Rectal smooth muscle tissue (tissue), 1 donor: ENCODE data around the gene MAGEF1.

Experiments
- H3K27ac ChIP-seq: one replicate; pipeline ENCODE4 v1.7.0; 2013; ENCODE audit warnings: low read depth, low read length, inconsistent platforms
- H3K27me3 ChIP-seq: one replicate; pipeline ENCODE4 v1.7.0; 2013; ENCODE audit warnings: low read length; ENCODE audit not compliant: control insufficient read depth, insufficient read depth
- H3K36me3 ChIP-seq: one replicate; pipeline ENCODE4 v1.7.0; 2013; ENCODE audit warnings: low read length; ENCODE audit not compliant: control insufficient read depth, insufficient read depth
- H3K4me1 ChIP-seq: one replicate; pipeline ENCODE4 v1.7.0; 2013; ENCODE audit warnings: low read length; ENCODE audit not compliant: control insufficient read depth, insufficient read depth
- H3K4me3 ChIP-seq: one replicate; pipeline ENCODE4 v1.7.0; 2013; ENCODE audit warnings: low read length
- H3K9ac ChIP-seq: one replicate; pipeline ENCODE4 v1.7.0; 2013; ENCODE audit warnings: low read length

Gene MAGEF1

GRCh38 chr3:184660931-184661330, 50.9 kb downstream of the MAGEF1 start:
- no peak overlapping the region for H3K9ac ChIP-seq
- no peaks in the 10 kb centered on the region for H3K27me3 ChIP-seq
- no peak overlapping the region for H3K4me3 ChIP-seq
- no peak overlapping the region for H3K27ac ChIP-seq
- H3K36me3 ChIP-seq: no peaks in the 10 kb centered on the region
- no peaks in the 10 kb centered on the region for H3K4me1 ChIP-seq
